Measurements from ENCODE around the gene EPB41L3. TPM values are rescaled to one million over a fixed set of nuclear protein-coding genes. Genes with fewer than 3 reads are reported as not detected.

The EPB41L3 gene
- total RNA-seq, 2 donors from 2014 or later = 28.0 to 34.8 TPM

DNA sequence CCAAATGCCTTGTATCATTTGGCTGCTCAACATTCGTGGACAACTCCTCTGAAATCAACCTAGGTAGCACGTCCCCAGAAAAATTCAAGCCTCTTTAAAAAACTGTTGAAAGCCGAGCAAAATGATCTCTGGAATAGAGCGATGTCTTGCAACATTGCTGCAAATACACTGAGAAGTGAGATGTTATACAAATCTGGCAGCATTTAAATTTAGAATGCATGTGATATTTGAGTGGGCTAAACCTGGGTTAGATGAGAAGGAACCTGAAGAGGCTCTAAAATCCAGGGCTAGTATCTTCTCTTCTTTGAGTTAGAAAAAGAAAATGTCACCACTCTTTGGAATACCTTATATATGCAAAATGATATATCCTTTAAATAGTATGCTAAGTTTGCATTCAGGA is 166.8 kb downstream of the EPB41L3 start:
- DNase-seq (no peak), ATAC-seq (no peak)
- intact Hi-C loops (cut with DNase I) = no loop called here

DNA sequence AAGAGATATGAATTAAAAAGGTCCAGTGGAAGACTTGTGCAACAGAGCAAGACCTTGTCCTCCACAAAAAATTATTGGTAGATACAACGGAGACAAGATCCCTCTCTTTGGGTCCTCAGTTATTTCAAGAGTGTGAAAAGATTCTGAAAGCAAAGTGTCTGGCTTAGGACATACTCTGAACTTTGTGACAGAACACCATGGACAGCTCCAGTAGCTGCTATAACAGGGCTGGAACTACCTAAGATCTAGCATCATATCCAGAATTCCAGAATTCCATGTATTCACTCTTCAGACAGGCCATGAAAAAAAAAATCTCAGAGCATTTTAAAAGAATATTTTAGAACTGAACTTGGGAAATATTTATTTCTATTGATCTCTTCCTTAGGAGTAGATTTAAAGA is 173.5 kb downstream of the EPB41L3 start:
- no peak for DNase-seq
- no peak for ATAC-seq
- intact Hi-C loops (cut with DNase I) = no loop called here

DNA sequence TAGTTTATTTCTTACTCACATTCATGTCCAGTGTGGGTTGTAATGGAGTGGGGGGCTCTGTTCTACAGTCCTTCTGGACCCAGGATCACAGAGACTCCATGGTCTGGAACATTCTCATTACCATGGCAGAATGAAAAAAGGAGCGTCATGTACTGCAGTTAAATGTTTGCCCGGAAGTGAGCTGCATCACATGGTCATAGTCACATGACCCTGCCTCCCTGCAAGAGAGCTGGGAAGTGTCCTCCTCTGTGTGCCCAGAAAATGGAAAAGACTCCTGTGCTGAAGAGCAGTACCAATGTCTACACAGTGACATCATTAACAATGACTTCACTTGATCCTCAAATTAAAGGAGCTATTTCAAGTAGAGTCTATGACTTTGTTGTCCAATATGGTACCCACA is 174.3 kb downstream of the EPB41L3 start:
- intact Hi-C loops (cut with DNase I) = no loop called here
- ATAC-seq (no peak), DNase-seq (no peak)

DNA sequence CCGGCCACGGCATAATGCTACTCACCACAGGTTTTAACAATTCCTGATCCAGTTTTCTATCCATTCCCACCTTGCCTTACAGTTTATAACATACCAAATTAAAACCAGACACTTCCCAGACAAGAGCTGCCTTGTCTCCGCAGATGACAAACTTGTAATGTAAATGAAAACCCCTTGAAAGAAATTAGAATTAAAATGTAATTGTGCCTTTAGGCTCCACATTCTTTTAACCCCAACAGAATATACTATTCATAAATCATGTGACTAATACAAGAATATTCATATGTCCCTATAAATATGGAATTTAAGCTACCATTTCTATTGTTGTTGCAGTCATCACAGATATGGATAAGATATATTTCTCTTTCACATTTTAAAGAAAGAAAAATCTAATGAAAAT is 178.4 kb downstream of the EPB41L3 start:
- ATAC-seq (no peak), DNase-seq (no peak)
- intact Hi-C loops (cut with DNase I) = no loop called here

DNA sequence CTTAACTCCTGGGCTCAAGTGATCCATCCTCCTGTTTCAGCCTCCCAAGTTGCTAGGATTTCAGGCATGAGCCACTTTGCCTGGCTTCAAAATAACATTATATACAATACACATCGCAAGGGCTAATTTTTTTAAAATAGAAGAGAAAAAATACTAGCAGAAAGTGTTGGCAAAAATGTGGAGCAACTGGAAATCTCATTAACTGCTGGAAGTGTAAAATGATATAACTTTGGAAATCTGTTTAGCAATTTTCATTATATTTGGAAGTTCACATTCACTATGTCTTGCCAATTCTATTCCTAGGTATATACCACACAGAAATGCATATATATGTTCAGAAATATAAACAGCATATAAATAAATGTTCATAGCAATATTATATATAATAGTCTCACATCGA is 193.2 kb downstream of the EPB41L3 start:
- DNase-seq (no peak), ATAC-seq (no peak)
- intact Hi-C loops (cut with DNase I) = no loop called here

Other genes with a start within 250 kb of the EPB41L3 start
- 1 to 10 TPM; 6.9 to 8.0 TPM for gene ZBTB14, start 248.3 kb downstream of the EPB41L3 start, total RNA-seq